Activated T-helper 17 cell treated with anti-CD3 and anti-CD28 coated beads, Interleukin-2, amount 50 U/mL, for 72 hours (primary cell): Measurements from ENCODE around the gene NRGN. TPM values are rescaled to one million over a fixed set of nuclear protein-coding genes. Genes with fewer than 3 reads are reported as not detected.
"Not testable (repeated sequence)": the region's sequence is repeated elsewhere in the genome, so short reads cannot be mapped to it uniquely, and the experiment has no call there.

Source experiments
- ATAC-seq: fragments of 150-1000 bp; cut with Tn5 transposase; replicated peaks from 2 replicates; pipeline ENCODE4 v1.10.0; 2021; ENCODE audit warnings: mild to moderate bottlenecking, moderate library complexity
- H3K27ac Mint-ChIP-seq: one replicate; pipeline ENCODE4 v1.8.0; 2022; ENCODE audit warnings: mixed read lengths
- H3K27me3 Mint-ChIP-seq: one replicate; pipeline ENCODE4 v1.8.0; 2022; ENCODE audit warnings: mixed read lengths
- H3K36me3 Mint-ChIP-seq: one replicate; pipeline ENCODE4 v1.8.0; 2022; ENCODE audit warnings: low read depth, mild to moderate bottlenecking, mixed read lengths
- H3K4me1 Mint-ChIP-seq: one replicate; pipeline ENCODE4 v1.8.0; 2022; ENCODE audit warnings: mixed read lengths
- H3K4me3 Mint-ChIP-seq: one replicate; pipeline ENCODE4 v1.8.0; 2022; ENCODE audit warnings: mild to moderate bottlenecking, mixed read lengths
- H3K9me3 Mint-ChIP-seq: one replicate; pipeline ENCODE4 v1.8.0; 2022; ENCODE audit warnings: mixed read lengths
- total RNA-seq, 2 donors: library from RNA; stranded (reverse); gene quantifications; one replicate each; pipeline ENCODE4 v1.2.3, GENCODE V29; 2022

Gene NRGN
- total RNA-seq, 2 donors from 2014 or later = 7.3 to 8.0 TPM

DNA sequence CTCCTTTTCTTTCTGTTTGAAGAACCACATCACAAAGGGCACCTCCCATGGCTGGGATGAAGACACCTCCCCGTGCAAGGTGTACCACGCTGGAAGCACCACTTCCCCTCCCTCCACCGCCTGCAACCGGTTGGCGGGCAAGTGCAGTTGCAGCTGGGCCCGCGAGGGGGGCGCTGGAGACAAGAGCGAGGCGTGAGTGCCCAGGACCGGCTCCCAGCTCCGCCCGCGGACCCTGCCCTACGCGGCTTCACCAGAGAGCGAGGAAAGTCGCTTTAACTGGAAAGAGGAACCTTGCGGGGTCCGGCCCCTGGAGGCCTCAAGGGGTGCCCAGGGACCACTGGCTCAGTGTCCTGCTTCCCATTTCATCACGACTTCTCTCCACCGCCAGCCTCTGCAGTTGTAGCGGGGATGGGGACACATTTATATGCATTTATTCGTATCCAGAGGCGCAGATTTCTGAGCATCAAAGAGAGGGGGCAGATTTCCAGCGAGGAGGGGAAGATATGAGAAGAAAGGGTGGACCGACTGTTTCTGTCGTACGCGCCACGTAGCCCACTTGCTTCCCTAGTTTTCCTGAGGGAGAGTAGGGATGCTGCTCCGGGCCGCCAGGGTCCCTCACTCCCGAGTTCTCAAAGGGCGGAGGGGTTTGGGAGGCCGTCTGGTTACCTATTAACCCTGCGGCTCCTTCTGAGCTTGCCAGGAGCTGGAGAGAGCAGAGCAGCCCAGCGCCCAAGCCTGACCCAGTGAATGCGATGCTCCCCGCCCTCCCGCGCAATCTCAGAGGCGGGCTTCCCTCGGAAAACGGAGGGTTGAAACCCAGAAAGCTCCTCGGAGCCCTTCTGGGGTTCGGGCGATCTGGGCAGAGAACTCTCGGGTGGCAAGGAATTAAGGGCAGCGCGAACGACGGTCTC is 18.9 kb downstream of the NRGN start:
- no peak overlapping the region for H3K27ac Mint-ChIP-seq
- H3K27me3 Mint-ChIP-seq = peaks cover 37% of the 10 kb centered on the region

DNA sequence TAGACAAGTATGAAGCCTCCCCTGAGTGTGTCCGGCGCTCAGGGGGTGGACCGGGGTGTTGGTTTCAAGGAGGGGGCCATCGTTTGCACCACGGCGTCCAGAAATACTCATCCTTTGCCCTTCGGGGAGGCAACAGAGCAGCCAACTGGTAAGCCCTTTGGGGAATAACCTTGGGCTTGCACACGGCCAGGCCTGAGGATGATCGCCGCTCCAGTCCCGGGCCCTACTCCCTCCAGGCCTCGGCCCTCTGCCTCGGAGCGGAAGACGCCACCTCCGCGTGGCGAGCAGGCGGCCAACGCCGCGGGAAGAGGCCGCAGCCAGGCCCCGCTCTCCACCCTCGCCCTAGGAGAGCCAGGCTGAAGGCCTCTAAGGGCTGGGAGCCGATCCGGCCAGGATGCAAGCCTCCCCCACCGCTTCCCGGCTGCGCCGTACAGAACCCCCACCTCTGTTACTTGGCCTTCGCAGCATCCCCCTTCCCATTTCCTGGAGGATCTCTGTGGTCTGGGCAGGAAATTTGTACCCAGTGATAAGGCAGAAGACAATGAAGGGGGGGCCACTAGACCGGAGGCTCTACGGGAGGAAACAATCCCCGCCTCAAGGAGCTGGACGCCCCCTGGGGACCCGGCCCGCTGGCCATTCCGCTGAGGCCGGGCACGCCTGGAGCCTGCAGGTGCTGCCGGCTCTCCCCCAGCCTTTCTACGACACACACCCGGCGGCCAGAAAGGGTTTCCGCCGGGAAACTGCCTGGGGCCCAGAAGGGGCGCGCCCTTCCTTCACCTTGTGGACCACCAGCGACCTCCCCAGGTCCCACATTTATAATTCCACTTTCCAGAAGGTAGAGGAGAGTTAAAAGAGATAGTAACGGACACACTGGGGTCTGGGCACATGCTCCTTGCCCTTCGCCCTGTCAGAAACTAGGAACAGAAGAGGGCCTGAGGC is 19.8 kb downstream of the NRGN start:
- H3K27ac Mint-ChIP-seq = no peak overlapping the region

More for the DNA sequence above, 18.9 kb downstream of the NRGN start:
- Mint-ChIP-seq H3K36me3 (no peaks in the 10 kb centered on the region), H3K4me3 (peak overlapping the region; percentile 66), H3K9me3 (no peaks in the 10 kb centered on the region), H3K4me1 (peaks cover 5% of the 10 kb centered on the region)
- peak; percentile 65 for ATAC-seq

GRCh38 chr11:124760205-124760652 is 20.5 kb downstream of the NRGN start:
- peaks cover 3% of the 10 kb centered on the region for H3K36me3 Mint-ChIP-seq
- H3K27me3 Mint-ChIP-seq = peaks cover 37% of the 10 kb centered on the region
- H3K9me3 Mint-ChIP-seq = no peaks in the 10 kb centered on the region
- H3K4me1 Mint-ChIP-seq = peaks cover 5% of the 10 kb centered on the region
- peak overlapping the region; percentile 62 for H3K4me3 Mint-ChIP-seq
- H3K27ac Mint-ChIP-seq = no peak overlapping the region
- no peak for ATAC-seq

More for the DNA sequence above, 19.8 kb downstream of the NRGN start:
- Mint-ChIP-seq H3K4me1 (peaks cover 5% of the 10 kb centered on the region), H3K27me3 (peaks cover 37% of the 10 kb centered on the region), H3K9me3 (no peaks in the 10 kb centered on the region), H3K36me3 (no peaks in the 10 kb centered on the region), H3K4me3 (peak overlapping the region; percentile 66)
- no peak for ATAC-seq

GRCh38 chr11:124760806-124761205 is 21.1 kb downstream of the NRGN start:
- Mint-ChIP-seq H3K36me3 (peaks cover 9% of the 10 kb centered on the region), H3K27ac (no peak overlapping the region), H3K4me3 (peak overlapping the region; percentile 62), H3K27me3 (peaks cover 37% of the 10 kb centered on the region), H3K9me3 (no peaks in the 10 kb centered on the region), H3K4me1 (peaks cover 5% of the 10 kb centered on the region)
- no peak for ATAC-seq

- no peak for ATAC-seq
- H3K27me3 Mint-ChIP-seq = peaks cover 32% of the 10 kb centered on the region
- peaks cover 16% of the 10 kb centered on the region for H3K36me3 Mint-ChIP-seq
- H3K4me1 Mint-ChIP-seq = peaks cover 5% of the 10 kb centered on the region
- peak overlapping the region; percentile 62 for H3K4me3 Mint-ChIP-seq
- no peak overlapping the region for H3K27ac Mint-ChIP-seq
- no peaks in the 10 kb centered on the region for H3K9me3 Mint-ChIP-seq
Observed at GRCh38 chr11:124761301-124762104, 21.8 kb downstream of the NRGN start.

DNA sequence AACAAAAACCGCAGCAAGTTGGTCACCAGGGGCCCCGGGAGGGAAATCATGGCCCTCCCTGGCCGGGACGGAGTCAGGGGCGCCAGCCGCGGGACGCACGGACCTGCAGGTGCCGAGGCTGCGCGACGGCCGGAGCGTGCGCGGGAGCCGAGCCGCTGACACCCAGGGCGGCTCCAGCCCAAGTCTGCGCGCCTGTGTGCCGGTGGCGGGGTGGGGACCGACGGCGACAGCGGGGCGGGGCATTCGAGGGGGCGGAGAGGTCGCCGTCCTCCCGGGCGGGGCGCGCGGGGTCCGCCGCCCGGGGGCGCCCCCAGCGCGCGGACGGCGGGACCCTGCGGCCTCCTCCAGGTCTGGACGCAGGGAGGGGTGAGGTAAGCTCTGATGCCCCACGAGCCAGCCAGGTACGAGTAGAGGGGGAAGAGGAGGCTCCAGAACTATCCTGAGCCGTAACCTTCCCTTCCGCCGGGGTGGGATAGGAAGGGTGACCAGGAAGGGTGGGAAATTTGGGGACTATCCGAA is 22.4 kb downstream of the NRGN start, which contains the start of gene ESAM:
Gene ESAM, minus strand, starts transcription at position 186 of the 519 bp plus-strand sequence. Its CDS starts 136 bp downstream, at position 50.
- H3K27ac Mint-ChIP-seq = peak within 1 kb of the TSS; percentile 30
- peak; percentile 77 for ATAC-seq
- H3K4me1 Mint-ChIP-seq = peaks cover 5% of the 10 kb centered on the region
- H3K27me3 Mint-ChIP-seq = peaks cover 25% of the 10 kb centered on the region
- H3K9me3 Mint-ChIP-seq = no peaks in the 10 kb centered on the region
- H3K36me3 Mint-ChIP-seq = peaks cover 21% of the 10 kb centered on the region
- H3K4me3 Mint-ChIP-seq = peak within 1 kb of the TSS; percentile 83

GRCh38 chr11:124762624-124763155 is 22.9 kb downstream of the NRGN start:
- peak; percentile 49 for ATAC-seq

GRCh38 chr11:124763156-124763947 is 23.6 kb downstream of the NRGN start:
- Mint-ChIP-seq H3K27ac (peak overlapping the region; percentile 30), H3K9me3 (no peaks in the 10 kb centered on the region), H3K36me3 (peaks cover 28% of the 10 kb centered on the region), H3K4me3 (peak overlapping the region; percentile 83), H3K4me1 (peaks cover 3% of the 10 kb centered on the region), H3K27me3 (peaks cover 19% of the 10 kb centered on the region)
- ATAC-seq = peak; percentile 52

More at GRCh38 chr11:124762624-124763155, 22.9 kb downstream of the NRGN start:
- Mint-ChIP-seq H3K9me3 (no peaks in the 10 kb centered on the region), H3K4me1 (peaks cover 5% of the 10 kb centered on the region), H3K27me3 (peaks cover 21% of the 10 kb centered on the region), H3K4me3 (peak overlapping the region; percentile 83), H3K27ac (peak overlapping the region; percentile 30), H3K36me3 (peaks cover 24% of the 10 kb centered on the region)

DNA sequence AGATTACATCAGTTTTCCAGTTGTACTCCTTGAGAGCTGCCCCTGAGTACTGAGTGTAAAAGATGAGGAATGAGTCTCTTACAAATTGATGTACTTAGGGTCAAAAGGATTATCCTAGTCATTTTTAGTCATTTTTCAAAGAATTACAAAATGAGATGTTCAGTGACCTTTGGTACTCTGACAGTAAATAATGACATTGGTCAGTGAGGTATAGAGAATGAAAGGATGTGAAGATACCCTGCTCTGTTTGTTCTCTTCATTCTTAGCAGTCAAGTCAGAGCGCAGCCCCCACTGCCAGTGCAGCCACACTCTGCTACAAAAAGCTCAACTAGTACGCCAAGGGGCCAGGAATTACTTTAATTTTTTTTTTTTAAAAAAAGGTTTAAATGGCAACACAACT is 26.4 kb downstream of the NRGN start:
- Mint-ChIP-seq H3K27ac (no peak overlapping the region), H3K4me3 (no peak overlapping the region), H3K9me3 (no peaks in the 10 kb centered on the region), H3K27me3 (peaks cover 7% of the 10 kb centered on the region), H3K4me1 (no peaks in the 10 kb centered on the region), H3K36me3 (peaks cover 52% of the 10 kb centered on the region)
- ATAC-seq = no peak

DNA sequence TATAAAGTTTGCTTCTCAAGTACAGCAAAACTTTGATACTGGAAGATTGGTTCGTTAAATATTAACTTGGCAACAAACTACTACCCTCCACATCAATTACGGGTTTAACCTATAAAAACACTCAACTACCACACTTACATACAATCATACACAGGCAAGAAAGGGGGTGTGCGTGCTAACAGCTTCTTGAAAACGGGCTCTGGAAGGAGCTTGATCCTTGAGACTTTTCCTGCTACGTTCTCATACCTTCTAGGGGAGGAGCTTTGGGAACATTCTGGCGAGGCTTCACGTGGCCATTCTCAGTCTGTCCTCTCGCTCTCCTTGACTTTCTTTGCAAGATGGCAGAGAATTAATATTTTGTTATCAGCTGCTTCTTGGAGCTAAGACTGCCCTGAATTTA is 29.2 kb downstream of the NRGN start:
- no peaks in the 10 kb centered on the region for H3K27me3 Mint-ChIP-seq
- no peak for ATAC-seq
- H3K27ac Mint-ChIP-seq = no peak overlapping the region
- H3K36me3 Mint-ChIP-seq = peaks cover 78% of the 10 kb centered on the region
- H3K4me3 Mint-ChIP-seq = no peak overlapping the region
- H3K4me1 Mint-ChIP-seq = peaks cover 4% of the 10 kb centered on the region
- H3K9me3 Mint-ChIP-seq = no peaks in the 10 kb centered on the region

- Mint-ChIP-seq H3K9me3 (no peaks in the 10 kb centered on the region), H3K27ac (no peak overlapping the region), H3K4me3 (no peak overlapping the region), H3K4me1 (peaks cover 4% of the 10 kb centered on the region), H3K36me3 (peaks cover 76% of the 10 kb centered on the region), H3K27me3 (no peaks in the 10 kb centered on the region)
- no peak for ATAC-seq
Observed at GRCh38 chr11:124769806-124770774, 30.3 kb downstream of the NRGN start.

GRCh38 chr11:124770959-124771358 is 31.2 kb downstream of the NRGN start:
- not testable (repeated sequence) for H3K4me1 Mint-ChIP-seq, ATAC-seq, H3K9me3 Mint-ChIP-seq, H3K27me3 Mint-ChIP-seq, H3K27ac Mint-ChIP-seq, H3K4me3 Mint-ChIP-seq
- H3K36me3 Mint-ChIP-seq = peaks cover 68% of the 10 kb centered on the region
